Spleen (tissue), 11 donors: ENCODE measurements around the gene GPC3. TPM values are rescaled to one million over a fixed set of nuclear protein-coding genes. Genes with fewer than 3 reads are reported as not detected.

ENCODE experiments used
- DNase-seq: peaks from one replicate; pipeline ENCODE4 v3.0.0-alpha.2; 2020
- H3K27ac ChIP-seq, 8 donors: fragments of 200-600 bp; sonication (generic) in 7 of 8; 1 replicate in 4 of 8; 2 replicates in 4 of 8; pipeline versions ENCODE4 v1.5.0 to v1.8.0; 2016 to 2021; ENCODE audit warnings: inconsistent platforms in 4 of 8, mild to moderate bottlenecking in 4 of 8, moderate library complexity in 1 of 8
- H3K27me3 ChIP-seq, 7 donors: fragments of 200-600 bp; sonication (generic) in 6 of 7; replicated peaks in 1 of 7; 1 replicate in 4 of 7; 2 replicates in 3 of 7; pipeline versions ENCODE4 v1.5.0 to v1.8.0; 2016 to 2021; ENCODE audit warnings: inconsistent platforms in 3 of 7, mild to moderate bottlenecking in 1 of 7
- H3K36me3 ChIP-seq, 6 donors: fragments of 200-600 bp; sonication (generic) in 5 of 6; 1 replicate in 4 of 6; 2 replicates in 2 of 6; pipeline versions ENCODE4 v1.5.0 to v1.8.0; 2016 to 2021; ENCODE audit warnings: inconsistent platforms in 2 of 6
- H3K4me1 ChIP-seq, 6 donors: fragments of 200-600 bp; sonication (generic) in 5 of 6; 1 replicate in 3 of 6; 2 replicates in 3 of 6; pipeline versions ENCODE4 v1.5.0 to v1.8.0; 2016 to 2021; ENCODE audit warnings: inconsistent platforms in 3 of 6
- H3K4me3 ChIP-seq, 8 donors: fragments of 200-600 bp; sonication (generic) in 7 of 8; 1 replicate in 4 of 8; 2 replicates in 4 of 8; pipeline versions ENCODE4 v1.5.0 to v1.8.0; 2016 to 2021; ENCODE audit warnings: inconsistent platforms in 4 of 8, mild to moderate bottlenecking in 4 of 8, moderate library complexity in 2 of 8
- H3K9me3 ChIP-seq, 8 donors: fragments of 200-600 bp; sonication (generic) in 7 of 8; 1 replicate in 4 of 8; 2 replicates in 4 of 8; pipeline versions ENCODE4 v1.5.0 to v1.8.0; 2016 to 2021; ENCODE audit warnings: inconsistent platforms in 4 of 8
- CTCF ChIP-seq, 11 experiments: fragments of 200-600 bp in 7 of 11; fragments of 450-650 bp in 4 of 11; sonication (generic) in 4 of 11; IDR thresholded peaks in 8 of 11; conservative IDR thresholded peaks in 3 of 11; 1 replicate in 7 of 11; 2 replicates in 4 of 11; pipeline versions ENCODE4 v1.4.0 to v1.8.0; 2016 to 2021; ENCODE audit warnings: antibody characterized with exemption in 11 of 11, inconsistent platforms in 4 of 11, mild to moderate bottlenecking in 1 of 11
- POLR2A ChIP-seq, 3 donors: fragments of 450-650 bp; IDR thresholded peaks; one replicate each; pipeline ENCODE4 v1.5.1; 2017; ENCODE audit warnings: antibody characterized with exemption in 3 of 3, mild to moderate bottlenecking in 1 of 3
- POLR2AphosphoS5 ChIP-seq, 3 donors: sonication (generic); formaldehyde crosslinking; IDR thresholded peaks; one replicate each; pipeline ENCODE4 v1.5.1; 2017; ENCODE audit warnings: antibody characterized with exemption in 3 of 3
- WGBS, 5 donors: extraction: QIAGEN DNeasy Blood & Tissue Kit in 3 of 5; methylation state at CpG; one replicate each; pipeline versions ENCODE4 v1.1.5 to v1.1.7; 2013 to 2018; 5-methylcytosine and 5-hydroxymethylcytosine counted together
- intact Hi-C: fragments of 100-400 bp; cut with DNase I; formaldehyde crosslinking; loops from one replicate; pipeline ENCODE4 v1.15.0; 2023; ENCODE audit warnings: low total_unique reads
- polyA plus RNA-seq, 3 donors: library from polyadenylated mRNA; stranded (reverse); fragments of 200-250 nt; gene quantifications; one replicate each; pipeline ENCODE4 v1.2.1, GENCODE V29; 2013
- total RNA-seq, 7 donors: library from RNA; depleted of rRNA in 3 of 7; stranded (reverse); fragments of >200 nt in 3 of 7; fragmentation: NEBNext Ultra II Directional in 4 of 7; extraction: Animal tissue kit (Norgen Biotek cat#: 25700) in 4 of 7; gene quantifications; one replicate each; pipeline versions ENCODE4 v1.1.0 to v1.2.1, GENCODE V29; 2016 to 2021
- donor health status: healthy with polysubstance abuse.
- donor health status: DM: no; HTN: no; CAD: no; lungs with moderate emphysema.
- donor health status: DM: no; HTN: no; CAD: no.
- donor health status: Bipolar disorder and iron deficiency.
- donor health status: healthy.
- donor health status: DM: no; HTN: no; CAD: no.
- donor health status: DM: yes; HTN: yes; CAD: no.

Gene GPC3
- total and polyA plus RNA-seq, 10 donors, result 0.41 to 3.3 (median 1.5) TPM

- Histone ChIP-seq H3K27ac (no peak overlapping the region), H3K27me3 (no peaks in the 10 kb centered on the region), H3K36me3 (no peaks in the 10 kb centered on the region), H3K4me3 (no peak overlapping the region), H3K4me1 (no peaks in the 10 kb centered on the region), H3K9me3 (no peaks in the 10 kb centered on the region)
- WGBS, 5 donors, result 50 to 88% (median 67%) methylated on average over 5 of the region's 5 CpGs
- TF ChIP-seq POLR2AphosphoS5 (IDR thresholded peaks at IDR 0.05) (no peak), POLR2A (IDR thresholded peaks at IDR 0.05) (no peak), CTCF (IDR thresholded peaks at IDR 0.05 in 8 of 11, conservative IDR thresholded peaks at IDR 0.05 in 3 of 11) (no peak)
- intact Hi-C loops, result no loop called here
- DNase-seq, result no peak
These were observed 472.3 kb downstream of the GPC3 start for GRCh38 chrX:133513123-133513522.

GRCh38 chrX:133511041-133511440, 474.4 kb downstream of the GPC3 start:
- intact Hi-C loops, result no loop called here
- 77 to 91% (median 84%) methylated on average over 3 of the region's 3 CpGs for WGBS, 5 donors
- DNase-seq, result no peak

GRCh38 chrX:133497356-133497755, 488.0 kb downstream of the GPC3 start:
- WGBS, 5 donors, result 45 to 71% (median 59%) methylated on average over 10 of the region's 10 CpGs
- intact Hi-C loops, result no loop called here
- H3K27ac ChIP-seq, result no peak overlapping the region
- no peaks in the 10 kb centered on the region for H3K27me3 ChIP-seq
- peak; percentile 44 for DNase-seq
- H3K36me3 ChIP-seq, result no peaks in the 10 kb centered on the region
- no peaks in the 10 kb centered on the region for H3K9me3 ChIP-seq
- H3K4me1 ChIP-seq, result no peaks in the 10 kb centered on the region
- TF ChIP-seq POLR2A (IDR thresholded peaks at IDR 0.05) (no peak), CTCF (IDR thresholded peaks at IDR 0.05 in 8 of 11, conservative IDR thresholded peaks at IDR 0.05 in 3 of 11) (no peak), POLR2AphosphoS5 (IDR thresholded peaks at IDR 0.05) (no peak)
- no peak overlapping the region for H3K4me3 ChIP-seq

More at GRCh38 chrX:133511041-133511440, 474.4 kb downstream of the GPC3 start:
- Histone ChIP-seq H3K4me1 (no peaks in the 10 kb centered on the region), H3K27me3 (no peaks in the 10 kb centered on the region), H3K27ac (no peak overlapping the region), H3K4me3 (no peak overlapping the region), H3K36me3 (no peaks in the 10 kb centered on the region), H3K9me3 (no peaks in the 10 kb centered on the region)
- TF ChIP-seq POLR2A (IDR thresholded peaks at IDR 0.05) (no peak), POLR2AphosphoS5 (IDR thresholded peaks at IDR 0.05) (no peak), CTCF (IDR thresholded peaks at IDR 0.05 in 8 of 11, conservative IDR thresholded peaks at IDR 0.05 in 3 of 11) (no peak)

- DNase-seq, result no peak
- TF ChIP-seq POLR2A (IDR thresholded peaks at IDR 0.05) (no peak), CTCF (IDR thresholded peaks at IDR 0.05 in 8 of 11, conservative IDR thresholded peaks at IDR 0.05 in 3 of 11) (no peak), POLR2AphosphoS5 (IDR thresholded peaks at IDR 0.05) (no peak)
- H3K4me3 ChIP-seq, result no peak overlapping the region
- peaks cover 0 to 4% (median 0%) of the 10 kb centered on the region in 7 donors for H3K27me3 ChIP-seq
- no peaks in the 10 kb centered on the region for H3K36me3 ChIP-seq
- H3K27ac ChIP-seq, result peak overlapping the region in 1 of 8 donors; percentile 23
- no peaks in the 10 kb centered on the region for H3K4me1 ChIP-seq
- intact Hi-C loops, result no loop called here
- H3K9me3 ChIP-seq, result no peaks in the 10 kb centered on the region
- 64 to 78% (median 76%) methylated on average over 14 to 16 of the region's 16 CpGs for WGBS, 5 donors
These were observed 489.7 kb downstream of the GPC3 start for GRCh38 chrX:133495464-133496391.
